Measurements from ENCODE around the gene NEIL1.
"Not testable (repeated sequence)": the region's sequence is repeated elsewhere in the genome, so short reads cannot be mapped to it uniquely, and the experiment has no call there.

DNA sequence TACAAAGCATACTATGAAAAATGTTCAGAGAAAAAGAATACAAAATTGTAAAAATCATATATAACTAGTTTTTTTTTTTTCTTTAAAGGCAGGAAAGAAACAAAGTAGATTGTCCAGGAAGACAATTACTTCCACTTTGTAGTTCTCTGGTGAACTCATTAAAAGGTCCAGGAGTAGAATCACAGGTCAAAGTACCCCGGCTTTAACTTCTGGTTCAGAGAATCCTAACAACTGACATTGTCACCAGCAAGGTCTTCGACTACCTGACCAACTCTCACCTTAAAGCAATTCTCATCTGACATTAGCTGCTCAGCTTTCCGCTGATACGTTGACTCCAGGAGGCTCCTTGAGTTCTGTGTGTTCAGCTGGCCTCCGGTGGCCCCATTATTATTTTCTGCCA lies 37.1 kb downstream of the NEIL1 start:
- TF ChIP-seq, protein P1, sequence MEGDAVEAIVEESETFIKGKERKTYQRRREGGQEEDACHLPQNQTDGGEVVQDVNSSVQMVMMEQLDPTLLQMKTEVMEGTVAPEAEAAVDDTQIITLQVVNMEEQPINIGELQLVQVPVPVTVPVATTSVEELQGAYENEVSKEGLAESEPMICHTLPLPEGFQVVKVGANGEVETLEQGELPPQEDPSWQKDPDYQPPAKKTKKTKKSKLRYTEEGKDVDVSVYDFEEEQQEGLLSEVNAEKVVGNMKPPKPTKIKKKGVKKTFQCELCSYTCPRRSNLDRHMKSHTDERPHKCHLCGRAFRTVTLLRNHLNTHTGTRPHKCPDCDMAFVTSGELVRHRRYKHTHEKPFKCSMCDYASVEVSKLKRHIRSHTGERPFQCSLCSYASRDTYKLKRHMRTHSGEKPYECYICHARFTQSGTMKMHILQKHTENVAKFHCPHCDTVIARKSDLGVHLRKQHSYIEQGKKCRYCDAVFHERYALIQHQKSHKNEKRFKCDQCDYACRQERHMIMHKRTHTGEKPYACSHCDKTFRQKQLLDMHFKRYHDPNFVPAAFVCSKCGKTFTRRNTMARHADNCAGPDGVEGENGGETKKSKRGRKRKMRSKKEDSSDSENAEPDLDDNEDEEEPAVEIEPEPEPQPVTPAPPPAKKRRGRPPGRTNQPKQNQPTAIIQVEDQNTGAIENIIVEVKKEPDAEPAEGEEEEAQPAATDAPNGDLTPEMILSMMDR (IDR thresholded peaks at IDR 0.05), result not testable (repeated sequence)
- not testable (repeated sequence) for TF ChIP-seq POLR2A (IDR thresholded peaks at IDR 0.05)
